ENCODE measurements around the gene DUSP10.

DUSP10 gene

DNA sequence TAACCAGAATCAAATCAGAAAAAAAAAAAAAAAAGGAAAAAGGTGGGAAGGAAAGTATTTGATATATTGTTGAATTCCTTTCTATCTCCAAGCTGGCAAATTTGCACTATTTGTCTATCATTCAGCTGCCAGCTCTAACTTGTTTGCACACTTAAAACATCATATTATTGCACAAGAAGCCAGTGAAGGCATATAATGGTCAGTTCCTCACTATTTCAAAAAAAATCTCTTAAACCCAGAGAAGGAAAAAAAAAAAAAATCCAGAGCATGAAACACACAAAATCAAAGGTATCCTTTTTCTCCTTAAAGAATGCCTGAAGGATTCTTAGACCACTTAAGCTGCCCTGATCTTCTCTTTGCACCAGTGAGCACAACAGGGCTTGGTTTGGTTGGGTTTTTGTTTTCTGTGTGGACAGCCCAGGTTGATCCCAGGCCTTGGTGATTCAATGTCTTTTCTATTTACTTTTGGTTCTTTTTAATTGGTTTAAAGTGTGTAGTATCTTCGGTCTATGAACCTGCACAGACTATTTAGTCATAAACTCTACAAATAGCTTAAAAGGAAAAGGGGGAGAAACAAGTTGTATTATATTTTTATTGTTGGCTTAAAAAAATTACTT lies 40.2 kb downstream of the DUSP10 start:
- H3K27ac ChIP-seq: no peak overlapping the region
- TF ChIP-seq CTCF (conservative IDR thresholded peaks at IDR 0.05): no peak

DNA sequence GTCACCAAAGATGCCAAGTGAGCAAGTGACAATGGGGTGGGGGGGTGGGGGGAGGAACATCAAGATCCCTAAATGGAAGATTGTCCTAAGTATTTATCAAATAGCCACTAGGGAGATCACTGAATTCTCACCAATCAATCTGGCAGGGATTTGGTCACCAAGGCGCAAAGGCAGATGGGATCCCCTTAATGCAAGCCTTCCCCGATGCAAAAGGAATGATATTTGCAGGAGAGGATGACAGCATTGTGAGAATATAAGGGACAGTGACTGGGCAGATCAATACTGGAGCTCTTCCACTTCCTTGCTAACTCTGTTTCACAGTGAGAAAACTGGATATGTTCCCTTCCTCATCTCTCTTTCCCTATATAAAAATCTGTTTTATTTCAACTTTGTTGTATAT lies 40.9 kb downstream of the DUSP10 start:
- TF ChIP-seq CTCF (conservative IDR thresholded peaks at IDR 0.05): no peak
- H3K27ac ChIP-seq: no peak overlapping the region

- no peak for TF ChIP-seq CTCF (conservative IDR thresholded peaks at IDR 0.05)
- H3K27ac ChIP-seq: no peak overlapping the region
Measured at GRCh38 chr1:221700536-221700935, 41.4 kb downstream of the DUSP10 start.

DNA sequence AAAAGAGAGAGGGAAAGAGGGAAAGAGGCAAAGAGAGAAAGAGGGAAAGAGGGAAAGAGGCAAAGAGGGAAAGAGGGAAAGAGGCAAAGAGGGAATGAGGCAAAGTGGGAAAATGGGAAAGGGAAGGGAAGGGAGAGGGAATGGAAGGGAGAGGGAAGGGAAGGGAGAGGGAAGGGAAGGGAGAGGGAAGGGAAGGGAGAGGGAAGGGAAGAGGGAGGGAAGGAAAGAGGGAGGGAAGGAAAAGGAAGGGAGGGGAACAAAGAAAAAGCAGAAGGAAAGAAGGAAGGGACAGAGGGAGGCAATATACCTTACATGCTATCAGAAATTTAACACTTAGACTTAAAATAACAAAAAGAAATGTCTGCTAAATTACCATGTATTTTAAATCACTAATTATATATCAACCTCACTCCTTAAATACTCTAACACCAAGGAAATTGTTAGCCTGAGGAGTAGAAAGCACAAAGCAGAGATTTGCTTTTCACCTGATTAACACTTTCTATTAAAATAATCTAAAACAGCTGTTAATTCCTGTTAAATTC lies 41.8 kb downstream of the DUSP10 start:
- no peak for TF ChIP-seq CTCF (conservative IDR thresholded peaks at IDR 0.05)
- H3K27ac ChIP-seq: no peak overlapping the region

DNA sequence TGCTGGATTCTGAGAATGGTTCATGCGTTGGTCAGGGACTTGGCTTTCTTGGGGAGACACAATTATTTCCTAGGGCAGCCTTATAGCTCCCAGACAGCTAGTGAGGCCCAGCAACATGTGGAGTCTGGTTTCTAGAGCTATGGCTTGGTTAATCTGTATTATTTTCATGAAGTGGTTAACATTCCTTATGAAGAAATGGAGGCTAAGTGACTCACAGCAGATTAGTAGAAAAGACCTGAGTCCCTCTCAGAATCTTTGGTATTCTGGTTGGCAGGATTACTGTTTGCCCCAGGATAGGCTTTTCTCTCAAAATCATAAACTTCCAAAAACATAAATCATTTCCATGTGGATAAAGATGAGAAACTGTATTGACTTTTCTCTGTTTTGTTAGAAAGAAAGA lies 42.3 kb downstream of the DUSP10 start:
- TF ChIP-seq CTCF (conservative IDR thresholded peaks at IDR 0.05): no peak
- no peak overlapping the region for H3K27ac ChIP-seq

- TF ChIP-seq CTCF (conservative IDR thresholded peaks at IDR 0.05): no peak
- H3K27ac ChIP-seq: no peak overlapping the region
Measured at GRCh38 chr1:221698579-221699349, 43.1 kb downstream of the DUSP10 start.

DNA sequence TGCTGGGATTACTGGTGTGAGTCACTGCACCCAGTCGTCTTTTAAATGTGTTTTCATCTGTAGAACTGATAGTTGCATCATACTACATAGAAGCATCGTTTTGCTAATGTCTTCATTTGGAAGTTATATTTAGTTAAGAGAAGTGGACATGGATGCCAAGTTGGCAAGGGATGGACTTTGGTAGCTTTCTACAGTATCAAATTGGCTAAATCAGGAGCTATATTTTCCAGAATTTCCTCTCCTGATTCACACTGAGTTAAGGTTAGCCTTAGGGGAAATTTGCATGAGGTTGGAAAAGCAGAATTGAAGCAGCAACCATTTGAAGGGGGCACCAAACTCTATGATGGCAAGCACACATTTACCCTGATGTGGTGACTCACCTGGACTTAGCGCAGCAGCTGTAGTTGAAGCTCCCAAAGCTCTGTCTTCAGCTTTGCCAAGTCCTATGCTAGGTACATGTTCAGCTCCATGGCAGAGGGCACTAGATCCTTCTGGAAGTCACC lies 43.9 kb downstream of the DUSP10 start:
- TF ChIP-seq CTCF (conservative IDR thresholded peaks at IDR 0.05): no peak
- H3K27ac ChIP-seq: no peak overlapping the region
